ENCODE results near the gene LDHAL6A.

Gene LDHAL6A

GRCh38 chr11:18485913-18486528 lies 30.4 kb downstream of the LDHAL6A start:
- no peak overlapping the region for H3K4me3 ChIP-seq (ENCODE audit: low read length)
- DNase-seq (ENCODE audit: low read depth, low spot score) = no peak

- no peak for DNase-seq (ENCODE audit: low read depth, low spot score)
- H3K4me3 ChIP-seq (ENCODE audit: low read length) = no peak overlapping the region
These were observed 34.7 kb downstream of the LDHAL6A start for GRCh38 chr11:18490319-18490718.

DNA sequence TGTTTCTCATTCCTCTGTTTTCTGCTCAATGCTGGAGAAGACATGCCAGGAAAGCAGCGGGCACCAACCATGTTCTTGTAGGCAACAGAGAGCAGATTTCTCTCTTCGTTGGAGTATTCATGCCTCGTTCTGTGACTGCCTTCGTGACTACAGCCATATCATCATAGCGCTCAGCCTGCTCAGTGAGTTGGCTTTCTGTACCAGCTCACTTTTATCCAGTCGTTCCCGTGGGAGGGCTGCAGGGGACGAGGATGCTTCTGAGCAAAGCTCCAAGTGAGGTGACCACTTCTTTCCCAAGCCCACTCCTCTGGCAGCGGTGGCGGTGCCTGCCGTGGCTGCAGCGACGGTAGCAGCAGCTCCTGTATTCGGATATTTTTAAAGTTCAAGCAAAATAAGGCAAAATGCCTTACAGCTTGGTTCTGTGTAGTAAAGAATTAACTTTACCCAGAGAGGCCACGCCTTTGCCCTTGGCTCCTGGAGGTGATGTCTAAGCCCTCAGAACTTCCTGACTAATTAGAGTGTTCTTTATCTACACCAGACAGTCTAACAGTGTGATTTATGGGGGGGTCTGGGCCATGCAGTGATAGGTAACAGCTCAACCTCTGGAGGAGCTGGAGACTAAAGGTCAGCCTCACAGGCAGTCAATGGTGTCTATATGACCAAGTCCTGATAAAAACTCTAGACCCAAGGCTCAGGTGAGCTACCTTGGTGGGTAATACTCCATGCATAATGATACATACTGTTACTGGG lies 35.3 kb downstream of the LDHAL6A start:
- H3K4me3 ChIP-seq (ENCODE audit: low read length) = no peak overlapping the region
- no peak for DNase-seq (ENCODE audit: low read depth, low spot score)

DNA sequence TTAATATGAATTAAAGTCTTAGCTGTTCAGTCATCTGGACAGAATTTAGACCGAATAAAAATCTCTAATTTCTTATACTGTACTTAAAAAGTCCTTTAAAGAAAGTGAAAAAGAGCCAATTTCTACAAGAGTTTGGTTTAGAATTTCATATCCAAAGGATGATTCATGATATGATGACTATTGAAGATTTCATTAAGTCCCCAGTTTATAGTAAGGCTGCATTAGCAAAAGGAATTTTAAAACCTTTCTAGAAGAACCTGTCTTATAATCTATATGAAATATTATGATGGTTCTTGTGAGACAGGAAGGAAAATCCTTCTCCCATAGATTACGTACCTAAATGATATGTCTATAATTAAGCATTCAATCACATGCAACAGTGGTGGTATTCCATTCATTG lies 36.3 kb downstream of the LDHAL6A start:
- no peak overlapping the region for H3K4me3 ChIP-seq (ENCODE audit: low read length)
- no peak for DNase-seq (ENCODE audit: low read depth, low spot score)

GRCh38 chr11:18492888-18493287 lies 37.2 kb downstream of the LDHAL6A start:
- no peak for DNase-seq (ENCODE audit: low read depth, low spot score)
- no peak overlapping the region for H3K4me3 ChIP-seq (ENCODE audit: low read length)

DNA sequence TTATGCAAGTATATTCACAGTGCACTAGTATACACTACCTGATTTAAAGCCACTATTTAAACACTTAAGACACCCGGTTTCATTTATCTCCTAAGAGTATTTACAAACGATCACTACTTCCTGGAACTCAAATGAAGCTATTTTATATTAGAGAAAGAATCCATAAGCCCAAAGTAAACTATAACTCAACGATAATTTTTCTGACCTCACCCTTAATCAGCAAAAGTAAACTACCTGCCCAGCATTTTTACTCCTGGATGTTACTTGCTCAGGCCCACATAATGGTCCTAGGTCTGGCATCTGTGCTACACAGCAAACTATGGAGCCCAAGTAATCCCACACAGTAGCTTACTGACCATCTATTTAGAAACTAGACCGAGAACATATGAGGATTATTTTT lies 37.7 kb downstream of the LDHAL6A start:
- no peak for DNase-seq (ENCODE audit: low read depth, low spot score)
- H3K4me3 ChIP-seq (ENCODE audit: low read length) = no peak overlapping the region

GRCh38 chr11:18495271-18495670 lies 39.6 kb downstream of the LDHAL6A start:
- DNase-seq (ENCODE audit: low read depth, low spot score) = no peak
- no peak overlapping the region for H3K4me3 ChIP-seq (ENCODE audit: low read length)

DNA sequence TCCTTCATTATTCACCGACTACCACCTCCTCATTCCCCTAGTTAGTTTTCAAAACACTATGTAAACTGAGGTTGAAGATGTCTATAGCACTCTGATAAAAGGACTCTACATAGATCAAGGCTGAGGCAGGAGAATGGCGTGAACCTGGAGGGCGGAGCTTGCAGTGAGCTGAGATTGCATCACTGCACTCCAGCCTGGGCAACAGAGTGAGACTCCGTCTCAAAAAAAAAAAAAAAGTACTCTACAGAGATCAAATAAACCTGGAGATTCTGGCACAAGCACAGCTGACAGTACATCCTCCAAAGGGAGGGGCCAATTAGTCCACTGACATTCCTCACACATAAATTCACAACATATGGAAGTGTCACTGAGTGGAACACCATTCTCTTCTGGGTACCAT lies 40.0 kb downstream of the LDHAL6A start:
- DNase-seq (ENCODE audit: low read depth, low spot score) = no peak

DNA sequence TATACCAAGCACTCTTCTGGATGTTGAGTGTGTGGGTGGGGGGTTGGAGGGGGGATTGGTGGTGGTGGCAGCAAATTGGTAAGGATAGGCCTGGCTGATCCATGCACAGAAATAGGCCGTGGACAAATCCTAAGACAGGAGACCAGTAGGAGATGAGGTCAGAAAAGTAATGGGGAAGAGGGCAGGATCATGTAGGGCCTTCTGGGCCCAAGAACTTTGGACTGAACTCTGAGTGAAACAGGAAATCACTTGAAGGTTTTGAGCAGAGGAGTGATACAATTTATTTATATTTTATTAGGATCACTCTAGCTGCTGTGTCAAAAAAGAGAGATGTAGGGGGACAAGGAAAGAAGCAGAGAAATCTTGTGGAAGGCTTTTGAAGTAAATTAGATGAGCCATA lies 42.4 kb downstream of the LDHAL6A start:
- H3K4me3 ChIP-seq (ENCODE audit: low read length) = no peak overlapping the region
- no peak for DNase-seq (ENCODE audit: low read depth, low spot score)

More for the DNA sequence above, 40.0 kb downstream of the LDHAL6A start:
- no peak overlapping the region for H3K4me3 ChIP-seq (ENCODE audit: low read length)

DNA sequence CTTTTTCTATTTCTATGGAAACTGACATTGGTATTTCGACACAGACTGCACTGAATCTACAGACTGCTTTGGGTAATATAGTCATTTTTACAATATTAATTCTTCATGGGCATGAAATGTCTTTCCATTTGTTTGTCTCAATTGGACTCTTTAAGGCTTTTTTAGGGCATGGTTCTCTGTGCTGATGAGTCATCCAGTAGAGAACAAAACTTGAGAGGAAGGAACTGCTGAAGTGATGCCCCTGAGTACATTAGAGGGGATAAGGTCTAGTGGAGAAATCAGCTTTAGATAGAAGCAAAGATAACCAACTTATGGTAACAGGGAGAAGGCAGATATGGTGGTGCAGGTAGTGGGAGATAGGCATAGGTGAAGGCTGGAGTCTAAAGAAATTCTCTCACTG lies 46.0 kb downstream of the LDHAL6A start:
- no peak overlapping the region for H3K4me3 ChIP-seq (ENCODE audit: low read length)
- no peak for DNase-seq (ENCODE audit: low read depth, low spot score)

DNA sequence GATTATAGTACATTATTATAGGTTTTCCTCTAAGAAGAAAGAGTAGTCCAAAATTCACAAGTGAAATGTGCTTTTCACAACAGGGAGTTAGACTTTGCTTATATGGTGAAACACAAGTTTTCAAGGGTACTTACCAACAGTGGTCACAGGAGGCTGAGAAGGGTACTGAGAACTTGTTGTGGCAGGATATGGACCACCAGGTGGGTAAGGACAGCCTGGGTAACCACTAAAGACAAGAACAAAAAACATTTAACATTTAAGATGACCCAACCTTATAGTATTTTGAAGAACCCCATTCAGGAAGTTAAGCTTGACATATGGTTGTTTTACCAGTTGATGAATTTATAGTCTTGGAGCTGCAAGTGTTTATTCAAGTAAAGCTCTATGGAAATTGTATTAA lies 46.7 kb downstream of the LDHAL6A start:
- no peak for DNase-seq (ENCODE audit: low read depth, low spot score)
- no peak overlapping the region for H3K4me3 ChIP-seq (ENCODE audit: low read length)

DNA sequence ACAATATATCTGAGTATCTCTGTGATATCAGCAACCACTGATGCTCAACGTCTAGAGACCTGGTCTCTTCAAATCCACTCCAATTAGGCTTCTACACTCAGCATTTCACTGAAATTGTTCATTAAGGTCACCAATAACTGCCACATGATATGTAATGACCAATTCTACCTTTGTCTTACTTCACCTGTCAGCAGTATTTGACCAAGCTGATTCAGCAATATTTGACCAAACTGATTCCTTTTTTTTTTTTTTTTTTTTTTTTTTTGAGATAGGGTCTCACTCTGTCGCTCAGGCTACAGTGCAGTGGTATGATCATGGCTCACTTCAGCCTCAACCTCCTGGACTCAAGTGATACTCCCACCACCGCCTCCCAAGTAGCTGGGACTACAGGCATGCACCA lies 65.5 kb downstream of the LDHAL6A start:
- no peak overlapping the region for H3K4me3 ChIP-seq (ENCODE audit: low read length)
- DNase-seq (ENCODE audit: low read depth, low spot score) = no peak

DNA sequence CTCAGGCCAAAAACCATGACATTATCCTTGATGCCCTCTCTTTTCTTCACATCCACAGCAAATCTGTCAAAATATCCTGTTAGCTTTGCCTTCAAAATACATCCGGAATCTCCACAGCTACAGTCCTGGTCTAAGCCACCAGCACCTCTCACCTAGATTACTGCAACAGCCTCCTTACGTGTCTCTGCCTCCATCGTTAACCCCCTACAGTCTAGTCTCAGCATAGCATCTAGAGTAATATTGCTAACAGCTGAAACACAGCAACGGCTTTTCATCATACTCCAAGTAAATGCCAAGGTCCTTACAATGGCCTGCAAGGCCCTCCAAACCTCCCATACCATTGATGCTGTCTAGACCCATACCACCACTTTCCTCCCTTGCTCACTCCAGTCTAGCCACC lies 66.7 kb downstream of the LDHAL6A start:
- peak; percentile 39 for DNase-seq (ENCODE audit: low read depth, low spot score)
- no peak overlapping the region for H3K4me3 ChIP-seq (ENCODE audit: low read length)

- no peak overlapping the region for H3K4me3 ChIP-seq (ENCODE audit: low read length)
- DNase-seq (ENCODE audit: low read depth, low spot score) = no peak
These were observed 67.4 kb downstream of the LDHAL6A start for GRCh38 chr11:18523084-18523483.

GRCh38 chr11:18524248-18524647 lies 68.6 kb downstream of the LDHAL6A start:
- DNase-seq (ENCODE audit: low read depth, low spot score) = no peak
- H3K4me3 ChIP-seq (ENCODE audit: low read length) = no peak overlapping the region

DNA sequence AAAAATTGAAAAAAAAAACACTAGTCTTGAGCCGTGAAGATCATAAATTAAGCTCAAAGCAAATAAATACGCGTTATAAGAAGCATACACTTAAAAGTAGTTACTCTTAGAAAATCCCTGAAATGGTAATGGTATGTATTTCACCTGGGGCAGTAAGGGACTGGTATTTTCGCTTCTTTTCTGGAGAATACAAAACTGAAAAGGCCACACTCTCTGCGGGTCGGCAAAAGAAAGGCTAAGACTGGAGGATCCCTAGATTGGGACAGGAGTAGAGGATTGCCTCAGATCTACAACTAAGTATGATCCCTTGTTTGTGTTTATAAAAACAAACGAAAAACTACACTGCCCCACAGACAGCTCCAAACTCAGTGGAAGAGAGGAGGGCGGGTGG lies 70.5 kb downstream of the LDHAL6A start:
- DNase-seq (ENCODE audit: low read depth, low spot score) = no peak
- peak overlapping the region; percentile 96 for H3K4me3 ChIP-seq (ENCODE audit: low read length)

DNA sequence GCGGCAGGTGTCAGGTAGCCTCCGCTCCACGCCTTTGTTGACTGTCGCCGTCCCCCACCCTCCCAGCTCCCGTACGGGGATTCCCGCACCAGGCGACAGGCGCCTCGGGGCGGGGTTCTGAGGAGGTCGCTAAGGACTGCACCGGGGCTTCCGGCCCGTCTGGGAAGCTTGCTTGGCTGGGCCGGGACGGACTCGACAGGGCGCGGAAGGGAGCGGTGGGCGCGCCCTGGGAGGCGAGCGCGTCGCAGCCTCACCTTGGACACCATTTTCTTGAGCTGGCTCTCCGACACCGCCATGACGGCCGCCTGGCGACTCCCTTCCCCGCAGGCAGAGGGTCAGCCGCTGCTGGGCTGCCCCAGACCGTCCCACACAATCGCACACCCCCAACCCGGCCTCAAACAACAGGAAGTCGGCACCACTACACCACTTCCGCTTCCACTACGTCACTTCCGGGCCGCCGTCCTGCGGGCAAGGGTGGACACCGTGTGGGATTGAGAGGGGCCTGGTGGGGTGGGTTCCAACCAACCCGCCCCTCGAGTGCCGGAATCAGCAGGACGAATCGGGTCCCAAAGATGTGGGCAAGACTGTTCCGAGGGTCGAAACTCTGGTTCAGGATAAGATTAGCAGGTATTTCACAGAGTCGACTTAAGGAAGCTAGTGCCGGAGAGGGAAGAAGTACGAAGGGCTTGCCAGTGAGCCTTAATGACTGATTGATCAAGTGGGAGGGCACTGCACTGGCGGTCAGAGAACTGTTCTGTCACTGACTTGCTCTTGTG lies 71.1 kb downstream of the LDHAL6A start, which contains the start of gene TSG101:
Gene TSG101 (minus strand): TSS at position 422 of the 776 bp plus-strand sequence. CDS start 126 bp downstream, at position 296.
- peak within 1 kb of the TSS; percentile 96 for H3K4me3 ChIP-seq (ENCODE audit: low read length)
- DNase-seq (ENCODE audit: low read depth, low spot score) = peak; percentile 78

GRCh38 chr11:18527512-18527911 lies 71.9 kb downstream of the LDHAL6A start:
- peak overlapping the region; percentile 96 for H3K4me3 ChIP-seq (ENCODE audit: low read length)
- DNase-seq (ENCODE audit: low read depth, low spot score) = no peak
